HEK293 (cell line): Measurements from ENCODE around the gene HIGD2B.

Source experiments
- GLI4 ChIP-seq: fragments of 450-650 bp; formaldehyde crosslinking; IDR thresholded peaks from 2 replicates; pipeline ENCODE4 v1.5.1; 2016; ENCODE audit warnings: missing biosample characterization, missing genetic modification characterization
- PATZ1 ChIP-seq: fragments of 450-650 bp; formaldehyde crosslinking; IDR thresholded peaks from 2 replicates; pipeline ENCODE4 v1.5.1; 2016; ENCODE audit warnings: missing biosample characterization, missing genetic modification characterization
- PRDM1 ChIP-seq: fragments of 450-650 bp; formaldehyde crosslinking; IDR thresholded peaks from 2 replicates; pipeline ENCODE4; 2016; ENCODE audit warnings: missing biosample characterization, missing genetic modification characterization
- RBAK ChIP-seq: fragments of 450-650 bp; formaldehyde crosslinking; IDR thresholded peaks from 2 replicates; pipeline ENCODE4 v1.5.1; 2016; ENCODE audit warnings: missing biosample characterization, missing genetic modification characterization
- SCRT1 ChIP-seq: fragments of 450-650 bp; formaldehyde crosslinking; IDR thresholded peaks from 2 replicates; pipeline ENCODE4 v1.5.1; 2016; ENCODE audit warnings: missing biosample characterization, missing genetic modification characterization, borderline replicate concordance
- SP2 ChIP-seq: fragments of 450-650 bp; formaldehyde crosslinking; IDR thresholded peaks from 2 replicates; pipeline ENCODE4 v1.5.1; 2016; ENCODE audit warnings: missing biosample characterization, missing genetic modification characterization
- SP3 ChIP-seq: fragments of 450-650 bp; formaldehyde crosslinking; IDR thresholded peaks from 2 replicates; pipeline ENCODE4 v1.5.1; 2016; ENCODE audit warnings: missing biosample characterization, missing genetic modification characterization
- YY2 ChIP-seq: fragments of 450-650 bp; formaldehyde crosslinking; IDR thresholded peaks from 2 replicates; pipeline ENCODE4 v1.5.1; 2016; ENCODE audit warnings: missing biosample characterization, missing genetic modification characterization
- ZBTB7A ChIP-seq: fragments of 450-650 bp; formaldehyde crosslinking; IDR thresholded peaks from 2 replicates; pipeline ENCODE4 v1.5.1; 2016; ENCODE audit warnings: low read depth, missing biosample characterization, missing genetic modification characterization
- ZEB2 ChIP-seq: fragments of 450-650 bp; formaldehyde crosslinking; IDR thresholded peaks from 2 replicates; pipeline ENCODE4 v1.5.1; 2016; ENCODE audit warnings: missing biosample characterization, missing genetic modification characterization
- ZFP3 ChIP-seq: fragments of 450-650 bp; formaldehyde crosslinking; IDR thresholded peaks from 2 replicates; pipeline ENCODE4 v1.5.1; 2016; ENCODE audit warnings: low read depth, missing biosample characterization, missing genetic modification characterization
- ZNF138 ChIP-seq: fragments of 450-650 bp; formaldehyde crosslinking; IDR thresholded peaks from 2 replicates; pipeline ENCODE4 v1.5.1; 2016; ENCODE audit warnings: missing biosample characterization, missing genetic modification characterization, borderline replicate concordance
- ZNF140 ChIP-seq: fragments of 450-650 bp; formaldehyde crosslinking; IDR thresholded peaks from 2 replicates; pipeline ENCODE4 v1.5.1; 2016; ENCODE audit warnings: missing biosample characterization, missing genetic modification characterization
- ZNF148 ChIP-seq: fragments of 450-650 bp; formaldehyde crosslinking; IDR thresholded peaks from 2 replicates; pipeline ENCODE4 v1.5.0; 2017; ENCODE audit warnings: missing biosample characterization, missing genetic modification characterization, borderline replicate concordance
- ZNF169 ChIP-seq: fragments of 450-650 bp; formaldehyde crosslinking; IDR thresholded peaks from 2 replicates; pipeline ENCODE4 v1.5.1; 2016; ENCODE audit warnings: missing biosample characterization, missing genetic modification characterization
- ZNF292 ChIP-seq: fragments of 450-650 bp; formaldehyde crosslinking; IDR thresholded peaks from 2 replicates; pipeline ENCODE4 v1.5.1; 2016; ENCODE audit warnings: low read depth, missing biosample characterization, missing genetic modification characterization, borderline replicate concordance
- ZNF362 ChIP-seq: fragments of 450-650 bp; formaldehyde crosslinking; IDR thresholded peaks from 2 replicates; pipeline ENCODE4 v1.5.1; 2016; ENCODE audit warnings: missing biosample characterization, missing genetic modification characterization
- ZNF404 ChIP-seq: fragments of 450-650 bp; formaldehyde crosslinking; IDR thresholded peaks from 2 replicates; pipeline ENCODE4 v1.5.1; 2017; ENCODE audit warnings: missing biosample characterization, missing genetic modification characterization
- ZNF423 ChIP-seq: fragments of 450-650 bp; formaldehyde crosslinking; IDR thresholded peaks from 2 replicates; pipeline ENCODE4 v1.5.1; 2016; ENCODE audit warnings: missing biosample characterization, missing genetic modification characterization
- ZNF488 ChIP-seq: fragments of 450-650 bp; formaldehyde crosslinking; IDR thresholded peaks from 2 replicates; pipeline ENCODE4 v1.5.1; 2016; ENCODE audit warnings: missing biosample characterization, missing genetic modification characterization
- ZNF501 ChIP-seq: fragments of 450-650 bp; formaldehyde crosslinking; IDR thresholded peaks from 2 replicates; pipeline ENCODE4 v1.5.1; 2016; ENCODE audit warnings: missing biosample characterization, missing genetic modification characterization
- ZNF558 ChIP-seq: fragments of 450-650 bp; formaldehyde crosslinking; IDR thresholded peaks from 2 replicates; pipeline ENCODE4 v1.5.1; 2016; ENCODE audit warnings: missing biosample characterization, missing genetic modification characterization
- ZNF596 ChIP-seq: fragments of 450-650 bp; IDR thresholded peaks from 2 replicates; pipeline ENCODE4 v1.5.0; 2018; ENCODE audit warnings: missing biosample characterization, mild to moderate bottlenecking, missing genetic modification characterization, moderate library complexity
- ZNF600 ChIP-seq: fragments of 450-650 bp; formaldehyde crosslinking; IDR thresholded peaks from 2 replicates; pipeline ENCODE4 v1.5.1; 2016; ENCODE audit warnings: missing biosample characterization, missing genetic modification characterization
- ZNF610 ChIP-seq: fragments of 450-650 bp; formaldehyde crosslinking; IDR thresholded peaks from 2 replicates; pipeline ENCODE4 v1.5.1; 2016; ENCODE audit warnings: missing biosample characterization, missing genetic modification characterization, borderline replicate concordance
- ZNF701 ChIP-seq: fragments of 450-650 bp; formaldehyde crosslinking; IDR thresholded peaks from 2 replicates; pipeline ENCODE4 v1.5.1; 2016; ENCODE audit warnings: missing biosample characterization, missing genetic modification characterization
- ZNF791 ChIP-seq: fragments of 450-650 bp; formaldehyde crosslinking; IDR thresholded peaks from 2 replicates; pipeline ENCODE4 v1.5.1; 2016; ENCODE audit warnings: missing biosample characterization, missing genetic modification characterization
- ZSCAN30 ChIP-seq: fragments of 450-650 bp; IDR thresholded peaks from 2 replicates; pipeline ENCODE4 v1.5.1; 2018; ENCODE audit warnings: missing biosample characterization, mild to moderate bottlenecking, missing genetic modification characterization, moderate library complexity

HIGD2B gene

GRCh38 chr15:72685925-72686794, at the start of gene HIGD2B, which contains the start of gene BBS4 (continued):
- TF ChIP-seq ZBTB7A (tag by site-specific recombination) (peak; percentile 39; the same call in 1 of the 2 replicates), ZEB2 (tag by site-specific recombination) (peak; percentile 67; the same call in 1 of the 2 replicates), SP2 (tag by site-specific recombination) (peak; percentile 90), ZNF488 (no peak), ZNF169 (tag by site-specific recombination) (no peak), GLI4 (tag by site-specific recombination) (no peak), YY2 (tag by site-specific recombination) (peak; percentile 69), ZNF423 (peak; percentile 96), ZNF701 (tag by site-specific recombination) (no peak), ZNF791 (tag by site-specific recombination) (no peak), SCRT1 (tag by site-specific recombination) (no peak), ZSCAN30 (tag by site-specific recombination) (peak; percentile 85), ZNF610 (tag by site-specific recombination) (peak; percentile 87), ZNF404 (no peak), PRDM1 (tag by site-specific recombination) (peak; percentile 74), ZNF362 (tag by site-specific recombination) (no peak), ZNF138 (tag by site-specific recombination) (no peak), SP3 (tag by site-specific recombination) (peak; percentile 64), PATZ1 (tag by site-specific recombination) (peak; percentile 89), ZNF140 (tag by site-specific recombination) (no peak), ZNF558 (tag by site-specific recombination) (0 out of 2 replicates have a peak, but pooled peaks have one; percentile 49), ZFP3 (tag by site-specific recombination) (no peak), RBAK (tag by site-specific recombination) (no peak), ZNF596 (tag by site-specific recombination) (no peak; the same call in 1 of the 2 replicates), ZNF292 (tag by site-specific recombination) (no peak), ZNF501 (tag by site-specific recombination) (peak; percentile 79), ZNF600 (tag by site-specific recombination) (peak; percentile 97), ZNF148 (tag by site-specific recombination) (no peak)
